HS-5 (cell line): ENCODE results near the gene RMDN3.

Experiments used
- DNase-seq: peaks from one replicate; pipeline ENCODE4 v3.0.0-alpha.2; 2012; ENCODE audit warnings: low read depth

RMDN3 gene

GRCh38 chr15:40693904-40694687, 61.0 kb downstream of the RMDN3 start:
- no peak for DNase-seq

DNA sequence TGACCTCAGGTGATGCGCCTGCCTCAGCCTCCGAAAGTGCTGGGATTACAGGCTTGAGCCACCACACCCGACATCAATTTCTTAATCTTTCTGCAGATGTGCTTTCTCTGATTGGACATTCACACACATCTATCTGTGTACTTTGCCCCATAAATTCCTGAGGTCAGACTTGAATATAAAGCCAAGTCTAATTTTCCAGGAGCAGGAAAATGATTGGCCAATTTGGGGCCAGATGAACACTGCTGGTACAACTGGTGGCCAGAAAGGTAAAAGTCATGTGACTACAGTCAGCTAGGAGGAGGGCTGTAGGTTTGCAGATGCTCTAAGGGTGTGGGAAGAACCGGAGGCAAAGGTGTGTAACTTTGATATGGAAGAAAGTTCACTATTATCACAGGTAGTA, 63.3 kb downstream of the RMDN3 start:
- no peak for DNase-seq

DNA sequence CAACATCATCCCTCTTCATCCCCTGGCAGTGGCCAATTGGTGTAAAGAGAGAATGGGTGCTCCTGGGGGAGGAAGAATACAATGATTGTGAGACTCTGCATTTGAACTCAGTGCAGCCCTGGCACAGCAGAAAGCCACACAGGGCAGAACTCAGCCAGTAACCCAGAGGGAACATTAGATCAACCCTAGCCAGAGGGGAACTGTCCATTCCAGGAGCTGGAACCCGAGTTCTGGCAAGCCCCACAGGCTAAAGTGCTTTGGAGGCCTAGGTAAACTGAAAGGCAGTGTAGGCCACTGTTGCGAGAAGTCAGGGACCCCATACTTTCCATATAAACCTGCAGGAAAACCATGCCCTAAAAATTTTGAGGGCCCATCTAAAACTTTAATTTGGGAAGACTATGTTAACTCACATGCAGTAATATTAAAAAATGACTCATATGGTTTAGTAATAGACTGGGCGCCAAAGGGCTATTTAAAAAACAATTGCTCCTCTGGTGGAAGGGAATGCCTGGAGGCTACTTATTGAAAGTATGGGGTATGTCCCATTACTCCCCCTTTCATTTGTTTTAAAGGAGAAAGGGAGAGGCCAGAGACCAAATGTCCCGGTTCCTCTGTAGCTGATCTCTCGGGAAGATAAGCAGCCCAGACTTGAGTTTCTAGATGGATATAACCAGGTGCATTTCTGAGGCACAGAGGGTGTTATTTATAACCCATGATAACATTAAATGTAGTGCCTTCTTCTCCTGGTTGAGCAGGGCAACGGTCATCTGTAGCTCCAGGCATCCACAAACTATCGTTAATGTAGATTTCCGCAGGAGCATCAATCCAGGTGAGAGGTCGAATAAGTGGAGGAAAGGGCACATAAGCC, 65.9 kb downstream of the RMDN3 start:
- no peak for DNase-seq
